ENCODE results near the gene RNF220.

DNA sequence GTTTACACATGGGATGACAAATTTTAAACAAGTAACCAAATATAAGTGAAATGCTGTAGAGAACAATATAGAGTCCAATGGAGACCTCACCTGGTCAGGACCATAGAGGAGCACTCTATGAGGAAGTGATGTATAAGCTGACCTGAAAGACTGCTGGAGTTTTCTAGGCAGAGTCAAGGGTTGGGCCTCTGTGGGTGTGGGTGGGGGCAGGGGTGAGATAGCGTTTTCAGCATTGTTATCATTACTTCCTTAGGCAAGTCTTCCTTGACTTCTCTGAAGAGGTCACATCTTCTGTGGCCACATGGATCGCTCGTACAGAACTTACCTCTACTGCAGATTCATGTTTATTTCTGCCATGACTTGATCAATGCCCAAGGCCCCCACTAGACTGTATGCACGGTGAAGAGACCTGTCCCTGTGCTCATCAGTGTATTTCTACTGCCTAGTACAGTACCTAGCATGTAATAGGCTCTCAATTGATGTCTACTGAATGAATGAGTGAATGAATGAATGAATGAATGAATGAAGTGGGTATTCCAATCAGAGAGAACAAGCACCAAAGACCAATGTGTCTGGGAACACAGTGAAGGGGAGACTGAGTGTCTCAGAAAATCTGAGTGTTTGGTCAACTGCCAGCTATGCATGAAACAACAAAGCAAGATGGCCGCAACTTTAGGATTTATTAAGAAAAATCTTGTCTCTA lies 116.5 kb downstream of the RNF220 start:
- TF ChIP-seq EZH2 (IDR thresholded peaks at IDR 0.05; ENCODE audit: insufficient read depth, poor library complexity, severe bottlenecking) (no peak), EZH2phosphoT487 (IDR thresholded peaks at IDR 0.05; ENCODE audit: insufficient read depth, low read depth) (no peak)
